ENCODE results near the gene RBM15. TPM values are rescaled to one million over a fixed set of nuclear protein-coding genes. Genes with fewer than 3 reads are reported as not detected.
A peak's percentile ranks its signal among the peaks of the same experiment; 100 is the strongest.

The RBM15 gene
- total RNA-seq, 1 experiment from 2014 or later: 35.9 TPM

DNA sequence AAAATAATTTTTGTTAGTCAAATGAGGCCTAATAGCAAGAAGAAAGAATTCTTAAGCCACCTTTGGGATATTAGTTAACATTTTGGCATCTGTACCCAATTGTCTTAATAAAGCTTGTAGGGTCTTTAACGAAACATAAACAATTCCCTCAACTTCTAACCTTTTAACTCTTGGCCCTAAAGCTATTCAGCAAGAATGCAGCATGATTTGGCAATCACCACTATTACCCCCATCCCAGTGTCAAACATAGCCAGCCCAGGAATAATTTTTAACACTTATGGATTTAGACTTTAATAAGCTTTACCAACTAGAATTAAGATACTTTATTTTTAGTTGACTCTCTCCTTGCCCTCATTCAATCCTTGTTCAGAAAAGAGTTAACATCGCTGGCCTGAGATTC is 54.1 kb downstream of the RBM15 start:
- Mint-ChIP-seq H3K36me3 (ENCODE audit: insufficient read depth, unreplicated experiment) (peaks cover 45% of the 10 kb centered on the region), H3K4me1 (ENCODE audit: insufficient read depth, unreplicated experiment) (peaks cover 35% of the 10 kb centered on the region), H3K4me3 (ENCODE audit: unreplicated experiment) (no peak overlapping the region), H3K27me3 (ENCODE audit: insufficient read depth, unreplicated experiment) (no peaks in the 10 kb centered on the region), H3K27ac (ENCODE audit: low read depth, unreplicated experiment) (peak overlapping the region; percentile 75), H3K9me3 (ENCODE audit: unreplicated experiment) (no peaks in the 10 kb centered on the region)
- no peak for DNase-seq (ENCODE audit: unreplicated experiment)
- TF ChIP-seq, protein P1, sequence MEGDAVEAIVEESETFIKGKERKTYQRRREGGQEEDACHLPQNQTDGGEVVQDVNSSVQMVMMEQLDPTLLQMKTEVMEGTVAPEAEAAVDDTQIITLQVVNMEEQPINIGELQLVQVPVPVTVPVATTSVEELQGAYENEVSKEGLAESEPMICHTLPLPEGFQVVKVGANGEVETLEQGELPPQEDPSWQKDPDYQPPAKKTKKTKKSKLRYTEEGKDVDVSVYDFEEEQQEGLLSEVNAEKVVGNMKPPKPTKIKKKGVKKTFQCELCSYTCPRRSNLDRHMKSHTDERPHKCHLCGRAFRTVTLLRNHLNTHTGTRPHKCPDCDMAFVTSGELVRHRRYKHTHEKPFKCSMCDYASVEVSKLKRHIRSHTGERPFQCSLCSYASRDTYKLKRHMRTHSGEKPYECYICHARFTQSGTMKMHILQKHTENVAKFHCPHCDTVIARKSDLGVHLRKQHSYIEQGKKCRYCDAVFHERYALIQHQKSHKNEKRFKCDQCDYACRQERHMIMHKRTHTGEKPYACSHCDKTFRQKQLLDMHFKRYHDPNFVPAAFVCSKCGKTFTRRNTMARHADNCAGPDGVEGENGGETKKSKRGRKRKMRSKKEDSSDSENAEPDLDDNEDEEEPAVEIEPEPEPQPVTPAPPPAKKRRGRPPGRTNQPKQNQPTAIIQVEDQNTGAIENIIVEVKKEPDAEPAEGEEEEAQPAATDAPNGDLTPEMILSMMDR (IDR thresholded peaks at IDR 0.05; ENCODE audit: unreplicated experiment): no peak
- no TSS peak for BruUV-seq (replicated peaks)
- ChIA-PET CTCF (interaction anchor here (0.9 to 2.4 kb wide), 5 partner anchors 11 to 197 kb away, joined by 3 to 12 read pairs (median 4); no protein-coding TSS in a partner anchor), POLR2A (interaction anchor here (0.7 to 5.6 kb wide), 6 partner anchors 13 to 54 kb away, joined by 3 to 58 read pairs (median 5); partner anchors contain the start of gene RBM15)
- intact Hi-C loops (cut with micrococcal nuclease): loop anchor here (5.0 kb wide), 1 partner anchor 56 kb away; the partner anchor contains the start of gene RBM15

DNA sequence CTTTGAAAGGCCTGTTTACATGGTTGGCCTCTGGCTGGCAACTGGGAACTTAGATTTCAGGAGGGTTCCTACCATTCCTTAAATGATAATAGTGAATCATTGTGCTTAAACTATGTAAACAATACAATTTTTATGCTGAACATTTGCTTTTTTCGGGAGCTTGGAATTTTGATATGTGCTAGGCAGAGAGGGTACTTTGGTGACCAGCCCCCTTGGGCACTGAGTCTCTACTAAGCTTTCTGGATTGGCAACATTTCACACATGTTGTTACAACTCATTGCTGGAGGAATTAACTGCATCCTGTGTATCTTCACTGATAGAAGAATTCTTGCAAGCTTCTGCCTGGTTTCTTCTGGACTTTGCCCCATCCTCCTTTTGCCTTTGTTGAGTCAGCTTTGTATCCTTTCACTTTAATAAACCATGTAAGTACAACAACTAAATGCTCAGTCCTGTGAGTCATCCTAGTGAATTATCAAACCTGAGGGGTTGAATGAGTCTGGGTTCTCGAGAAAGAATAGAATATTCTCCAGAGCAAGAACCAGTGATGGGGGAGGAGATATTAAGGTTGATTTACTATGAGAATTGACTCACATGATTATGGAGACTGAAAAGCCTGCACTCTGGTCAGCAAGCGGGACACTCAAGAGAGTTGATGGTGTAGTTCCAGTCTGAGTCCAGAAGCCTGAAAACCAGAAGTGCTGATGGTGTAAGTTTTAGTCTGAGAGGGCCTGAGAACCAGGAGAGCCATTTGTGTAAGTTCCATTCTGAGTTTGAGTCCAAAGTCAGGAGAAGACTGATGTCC is 54.7 kb downstream of the RBM15 start:
- peak overlapping the region; percentile 75 for H3K27ac Mint-ChIP-seq (ENCODE audit: low read depth, unreplicated experiment)
- no peaks in the 10 kb centered on the region for H3K27me3 Mint-ChIP-seq (ENCODE audit: insufficient read depth, unreplicated experiment)
- no peak overlapping the region for H3K4me3 Mint-ChIP-seq (ENCODE audit: unreplicated experiment)
- ChIA-PET POLR2A (interaction anchor here (0.6 to 5.6 kb wide), 6 partner anchors 12 to 1502 kb away, joined by 3 to 58 read pairs (median 5); partner anchors contain the start of gene RBM15), CTCF (interaction anchor here (0.6 to 2.4 kb wide), 6 partner anchors 11 to 254 kb away, joined by 3 to 12 read pairs (median 4); no protein-coding TSS in a partner anchor)
- TF ChIP-seq, protein P1 (IDR thresholded peaks at IDR 0.05; ENCODE audit: unreplicated experiment): no peak
- H3K9me3 Mint-ChIP-seq (ENCODE audit: unreplicated experiment): no peaks in the 10 kb centered on the region
- peaks cover 35% of the 10 kb centered on the region for H3K4me1 Mint-ChIP-seq (ENCODE audit: insufficient read depth, unreplicated experiment)
- no TSS peak for BruUV-seq (replicated peaks)
- peak; percentile 59 for DNase-seq (ENCODE audit: unreplicated experiment)
- intact Hi-C loops (cut with micrococcal nuclease): loop anchor here (5.0 kb wide), 1 partner anchor 57 kb away; the partner anchor contains the start of gene RBM15
- H3K36me3 Mint-ChIP-seq (ENCODE audit: insufficient read depth, unreplicated experiment): peaks cover 49% of the 10 kb centered on the region

DNA sequence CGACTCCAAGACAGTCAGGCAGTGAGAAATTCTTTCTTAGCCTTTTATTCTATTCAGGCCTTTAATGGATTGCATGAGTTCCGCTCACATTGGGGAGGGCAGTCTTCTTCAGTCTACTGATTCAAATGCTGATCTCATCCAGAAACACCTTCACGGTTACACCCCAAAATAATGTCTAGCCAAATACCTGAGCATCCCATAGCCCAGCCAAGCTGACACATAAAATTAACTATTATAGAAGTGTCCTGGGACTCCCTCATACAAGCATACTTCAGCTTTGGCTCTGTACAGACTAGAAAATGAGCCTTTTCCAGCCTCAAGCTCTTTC is 55.3 kb downstream of the RBM15 start:
- Mint-ChIP-seq H3K4me1 (ENCODE audit: insufficient read depth, unreplicated experiment) (peaks cover 35% of the 10 kb centered on the region), H3K9me3 (ENCODE audit: unreplicated experiment) (no peaks in the 10 kb centered on the region), H3K4me3 (ENCODE audit: unreplicated experiment) (no peak overlapping the region), H3K27ac (ENCODE audit: low read depth, unreplicated experiment) (peak overlapping the region; percentile 75), H3K36me3 (ENCODE audit: insufficient read depth, unreplicated experiment) (peaks cover 54% of the 10 kb centered on the region), H3K27me3 (ENCODE audit: insufficient read depth, unreplicated experiment) (no peaks in the 10 kb centered on the region)
- TF ChIP-seq, protein P1 (IDR thresholded peaks at IDR 0.05; ENCODE audit: unreplicated experiment): no peak
- BruUV-seq (replicated peaks): no TSS peak
- no peak for DNase-seq (ENCODE audit: unreplicated experiment)
- POLR2A ChIA-PET: interaction anchor here (0.6 to 5.6 kb wide), 5 partner anchors 12 to 1503 kb away, joined by 3 to 58 read pairs (median 6); partner anchors contain the start of gene RBM15
- CTCF ChIA-PET: interaction anchor here (0.6 to 2.4 kb wide), 3 partner anchors 66 to 255 kb away, joined by 3 to 12 read pairs (median 5); no protein-coding TSS in a partner anchor
- intact Hi-C loops (cut with micrococcal nuclease): loop anchor here (5.0 kb wide), 1 partner anchor 57 kb away; the partner anchor contains the start of gene RBM15

Other genes with a start within 250 kb of the RBM15 start
- not detected in 2 replicates for gene UBL4B, start 226.9 kb upstream of the RBM15 start, total RNA-seq (2022)
- 0.20 TPM in 1 of 2 replicates, not detected in the other for gene SLC6A17, start 188.9 kb upstream of the RBM15 start, total RNA-seq (2022)
- 1.1 and 1.3 TPM in 2 replicates for gene KCNC4, start 129.1 kb upstream of the RBM15 start, total RNA-seq (2022)
- 9.8 and 11.0 TPM in 2 replicates for gene SLC16A4, start 51.6 kb downstream of the RBM15 start, total RNA-seq (2022)
- gene LAMTOR5, start 68.3 kb downstream of the RBM15 start, total RNA-seq (2022): 111 and 127 TPM in 2 replicates
- gene PROK1, start 111.8 kb downstream of the RBM15 start, total RNA-seq (2022): not detected in 2 replicates
- not detected in 2 replicates for gene KCNA10, start 179.8 kb downstream of the RBM15 start, total RNA-seq (2022)